PC-3 (cell line): ENCODE data around the gene RAET1L.

Experiments
- EZH2 ChIP-seq: fragments of 300-600 bp; sonication (generic); IDR thresholded peaks from one replicate; pipeline ENCODE4 v1.6.1; 2017; ENCODE audit warnings: antibody characterized with exemption, mild to moderate bottlenecking, low read length; ENCODE audit not compliant: unreplicated experiment
- TF ChIP-seq, protein P1 (sequence below): fragments of 300-600 bp; sonication (generic); conservative IDR thresholded peaks from 2 replicates; pipeline ENCODE4 v1.5.1; 2017; ENCODE audit warnings: antibody characterized with exemption, low read depth, mild to moderate bottlenecking, low read length

DNA sequence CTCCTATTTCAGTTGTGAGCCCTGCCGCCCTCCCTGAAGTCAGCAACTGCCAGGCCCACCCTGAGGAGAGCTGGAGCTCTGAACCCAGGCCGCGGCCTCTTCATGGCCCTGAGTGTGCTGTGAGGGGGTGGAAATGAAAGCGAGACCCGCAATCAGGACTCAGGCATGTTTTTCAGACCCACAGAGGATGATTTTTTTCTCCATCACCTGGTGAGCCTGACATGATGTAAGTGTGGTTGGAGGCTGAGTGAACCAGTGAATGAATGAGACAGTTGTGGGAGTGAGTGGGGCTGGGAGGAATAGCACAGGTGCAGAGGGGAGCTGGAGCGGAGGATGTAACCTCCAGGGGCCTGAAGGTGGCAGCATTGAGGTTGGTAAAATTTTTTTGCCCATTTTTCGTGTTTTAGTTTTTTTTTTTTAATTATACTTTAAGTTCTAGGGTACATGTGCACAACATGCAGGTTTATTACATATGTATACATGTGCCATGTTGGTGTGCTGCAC is 18.3 kb downstream of the RAET1L start:
- no peak for TF ChIP-seq EZH2
- TF ChIP-seq, protein P1, sequence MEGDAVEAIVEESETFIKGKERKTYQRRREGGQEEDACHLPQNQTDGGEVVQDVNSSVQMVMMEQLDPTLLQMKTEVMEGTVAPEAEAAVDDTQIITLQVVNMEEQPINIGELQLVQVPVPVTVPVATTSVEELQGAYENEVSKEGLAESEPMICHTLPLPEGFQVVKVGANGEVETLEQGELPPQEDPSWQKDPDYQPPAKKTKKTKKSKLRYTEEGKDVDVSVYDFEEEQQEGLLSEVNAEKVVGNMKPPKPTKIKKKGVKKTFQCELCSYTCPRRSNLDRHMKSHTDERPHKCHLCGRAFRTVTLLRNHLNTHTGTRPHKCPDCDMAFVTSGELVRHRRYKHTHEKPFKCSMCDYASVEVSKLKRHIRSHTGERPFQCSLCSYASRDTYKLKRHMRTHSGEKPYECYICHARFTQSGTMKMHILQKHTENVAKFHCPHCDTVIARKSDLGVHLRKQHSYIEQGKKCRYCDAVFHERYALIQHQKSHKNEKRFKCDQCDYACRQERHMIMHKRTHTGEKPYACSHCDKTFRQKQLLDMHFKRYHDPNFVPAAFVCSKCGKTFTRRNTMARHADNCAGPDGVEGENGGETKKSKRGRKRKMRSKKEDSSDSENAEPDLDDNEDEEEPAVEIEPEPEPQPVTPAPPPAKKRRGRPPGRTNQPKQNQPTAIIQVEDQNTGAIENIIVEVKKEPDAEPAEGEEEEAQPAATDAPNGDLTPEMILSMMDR = peak; percentile 37; the same call in 1 of the 2 replicates
